Mucosa of stomach (tissue), 1 donor: ENCODE data around the gene PRR5.

ENCODE experiments used
- H3K27me3 ChIP-seq: one replicate; pipeline ENCODE4 v1.7.0; 2013; ENCODE audit warnings: mild to moderate bottlenecking, low read length; ENCODE audit not compliant: control insufficient read depth, insufficient read depth
- H3K36me3 ChIP-seq: one replicate; pipeline ENCODE4 v1.7.0; 2013; ENCODE audit warnings: low read length; ENCODE audit not compliant: control insufficient read depth, insufficient read depth
- H3K4me1 ChIP-seq: one replicate; pipeline ENCODE4 v1.7.0; 2013; ENCODE audit warnings: mild to moderate bottlenecking, low read length; ENCODE audit not compliant: control insufficient read depth, insufficient read depth
- H3K4me3 ChIP-seq: one replicate; pipeline ENCODE4 v1.7.0; 2013; ENCODE audit warnings: low read length
- H3K9ac ChIP-seq: one replicate; pipeline ENCODE4 v1.7.0; 2013; ENCODE audit warnings: mild to moderate bottlenecking, low read length, moderate library complexity
- H3K9me3 ChIP-seq: one replicate; pipeline ENCODE4 v1.7.0; 2013; ENCODE audit warnings: mild to moderate bottlenecking, low read length, moderate library complexity; ENCODE audit not compliant: control insufficient read depth
- donor health status: Pancreatic carcinoma.

Gene PRR5

GRCh38 chr22:44783581-44783980 is 81.6 kb downstream of the PRR5 start:
- Histone ChIP-seq H3K27me3 (no peaks in the 10 kb centered on the region), H3K4me1 (no peaks in the 10 kb centered on the region), H3K9ac (no peak overlapping the region)

GRCh38 chr22:44786136-44786535 is 84.1 kb downstream of the PRR5 start:
- H3K36me3 ChIP-seq: no peaks in the 10 kb centered on the region
- H3K9ac ChIP-seq: no peak overlapping the region
- no peaks in the 10 kb centered on the region for H3K9me3 ChIP-seq
- H3K4me3 ChIP-seq: no peak overlapping the region
- H3K27me3 ChIP-seq: no peaks in the 10 kb centered on the region
- H3K4me1 ChIP-seq: no peaks in the 10 kb centered on the region

More at GRCh38 chr22:44783581-44783980, 81.6 kb downstream of the PRR5 start:
- H3K36me3 ChIP-seq: no peaks in the 10 kb centered on the region
- H3K4me3 ChIP-seq: no peak overlapping the region
- no peaks in the 10 kb centered on the region for H3K9me3 ChIP-seq

- H3K36me3 ChIP-seq: no peaks in the 10 kb centered on the region
- no peaks in the 10 kb centered on the region for H3K4me1 ChIP-seq
- H3K9me3 ChIP-seq: no peaks in the 10 kb centered on the region
Observed at GRCh38 chr22:44786610-44787009, 84.6 kb downstream of the PRR5 start.

More at GRCh38 chr22:44786610-44787009, 84.6 kb downstream of the PRR5 start:
- no peak overlapping the region for H3K9ac ChIP-seq
- no peak overlapping the region for H3K4me3 ChIP-seq
- H3K27me3 ChIP-seq: no peaks in the 10 kb centered on the region
